Fibroblast of lung (primary cell): ENCODE measurements around the gene CFAP119. TPM values are rescaled to one million over a fixed set of nuclear protein-coding genes. Genes with fewer than 3 reads are reported as not detected.
"Not testable (repeated sequence)": the region's sequence is repeated elsewhere in the genome, so short reads cannot be mapped to it uniquely, and the experiment has no call there.

ENCODE experiments used
- DNase-seq, 2 donors: peaks; one replicate each; pipeline versions ENCODE4 v3.0.0 to v3.0.0-alpha.2; 2010; ENCODE audit warnings: low read depth in 2 of 2
- H2AFZ ChIP-seq: 2 replicates; pipeline ENCODE4 v1.5.1; 2012; ENCODE audit warnings: low read length, control low read depth, inconsistent platforms
- H3K27ac ChIP-seq: 2 replicates; pipeline ENCODE4 v1.5.1; 2011; ENCODE audit warnings: low read length, control low read depth; ENCODE audit not compliant: insufficient read depth
- H3K27me3 ChIP-seq: 2 replicates; pipeline ENCODE4 v1.5.1; 2011; ENCODE audit warnings: mild to moderate bottlenecking, low read length; ENCODE audit not compliant: control insufficient read depth, insufficient read depth
- H3K36me3 ChIP-seq: 2 replicates; pipeline ENCODE4 v1.5.1; 2011; ENCODE audit warnings: low read length; ENCODE audit not compliant: control insufficient read depth, insufficient read depth
- H3K4me1 ChIP-seq: 2 replicates; pipeline ENCODE4 v1.5.1; 2011; ENCODE audit warnings: low read length; ENCODE audit not compliant: control insufficient read depth, insufficient read depth; ENCODE audit errors: extremely low read depth
- H3K4me2 ChIP-seq: 2 replicates; pipeline ENCODE4 v1.5.1; 2011; ENCODE audit warnings: low read length, control low read depth; ENCODE audit not compliant: insufficient read depth; ENCODE audit errors: extremely low read depth
- H3K4me3 ChIP-seq, 4 experiments: fragments of 200-600 bp in 1 of 4; sonication (generic) in 1 of 4; replicated peaks in 1 of 4; 2 replicates each; pipeline ENCODE4 v1.5.1; 2011 to 2016; ENCODE audit warnings: low read length in 4 of 4, low read depth in 3 of 4, mild to moderate bottlenecking in 3 of 4, control low read depth in 2 of 4, inconsistent platforms in 1 of 4, mixed read lengths in 1 of 4; ENCODE audit not compliant: insufficient read depth in 1 of 4; ENCODE audit errors: control extremely low read depth in 1 of 4
- H3K79me2 ChIP-seq: 2 replicates; pipeline ENCODE4 v1.5.1; 2012; ENCODE audit warnings: mild to moderate bottlenecking, low read length, inconsistent platforms; ENCODE audit not compliant: control insufficient read depth, insufficient read depth
- H3K9ac ChIP-seq: 2 replicates; pipeline ENCODE4 v1.5.1; 2011; ENCODE audit warnings: mild to moderate bottlenecking, low read length, control low read depth; ENCODE audit not compliant: insufficient read depth
- H3K9me3 ChIP-seq: 2 replicates; pipeline ENCODE4 v1.5.1; 2012; ENCODE audit warnings: low read depth, low read length; ENCODE audit not compliant: control insufficient read depth, insufficient read depth
- H4K20me1 ChIP-seq: 2 replicates; pipeline ENCODE4 v1.5.1; 2011; ENCODE audit warnings: low read length; ENCODE audit not compliant: control insufficient read depth, insufficient read depth; ENCODE audit errors: extremely low read depth
- EZH2 ChIP-seq: IDR thresholded peaks from 2 replicates; pipeline ENCODE4 v1.5.1; 2012; ENCODE audit warnings: low read length, control low read depth, mild to moderate bottlenecking; ENCODE audit errors: missing control alignments
- polyA minus RNA-seq: library from RNA; depleted of rRNA, polyadenylated mRNA; stranded (reverse); fragments of >200 nt; gene quantifications from 2 replicates; pipeline ENCODE4 v1.2.3, GENCODE V29; 2011; ENCODE audit warnings: low replicate concordance
- polyA plus RNA-seq, 2 donors: library from polyadenylated mRNA; depleted of rRNA in 1 of 2; stranded (reverse) in 1 of 2; unstranded in 1 of 2; fragments of >200 nt; gene quantifications; 2 replicates each; pipeline ENCODE4 v1.2.1, GENCODE V29; 2011 to 2012; ENCODE audit warnings: missing spikeins in 1 of 2
- total RNA-seq: library from RNA; depleted of rRNA; stranded (reverse); fragments of >200 nt; gene quantifications from 2 replicates; pipeline ENCODE4 v1.2.1, GENCODE V29; 2014
- TF ChIP-seq, protein P1 (sequence below), 2 donors: IDR thresholded peaks in 1 of 2; conservative IDR thresholded peaks in 1 of 2; 1 replicate in 1 of 2; 2 replicates in 1 of 2; pipeline ENCODE4 v1.5.1; 2011 to 2012; ENCODE audit warnings: low read length in 2 of 2, control low read depth in 1 of 2, inconsistent platforms in 1 of 2, low read depth in 1 of 2, mild to moderate bottlenecking in 1 of 2

CFAP119 gene
- total RNA-seq (0.77 and 1.3 TPM in 2 replicates), polyA plus RNA-seq (1.5 and 2.0 TPM in 2 replicates), polyA minus RNA-seq (0.39 and 4.0 TPM in 2 replicates)
- 2.4 and 3.7 TPM in 2 replicates for polyA plus RNA-seq (2012)

- Histone ChIP-seq H3K4me1 (peaks cover 14% of the 10 kb centered on the region), H3K79me2 (peaks cover 26% of the 10 kb centered on the region), H3K36me3 (peaks cover 35% of the 10 kb centered on the region), H3K9ac (peak within 1 kb of the TSS; percentile 87), H3K27ac (peak within 1 kb of the TSS; percentile 92), H3K27me3 (no peaks in the 10 kb centered on the region), H3K4me3 (peak within 1 kb of the TSS; percentile 84 to 95 (median 90)), H4K20me1 (no peaks in the 10 kb centered on the region), H3K4me2 (peak within 1 kb of the TSS; percentile 98), H3K9me3 (no peaks in the 10 kb centered on the region), H2AFZ (peak within 1 kb of the TSS; percentile 97)
- DNase-seq, result peak; percentile 96 to 98
- TF ChIP-seq, protein P1, sequence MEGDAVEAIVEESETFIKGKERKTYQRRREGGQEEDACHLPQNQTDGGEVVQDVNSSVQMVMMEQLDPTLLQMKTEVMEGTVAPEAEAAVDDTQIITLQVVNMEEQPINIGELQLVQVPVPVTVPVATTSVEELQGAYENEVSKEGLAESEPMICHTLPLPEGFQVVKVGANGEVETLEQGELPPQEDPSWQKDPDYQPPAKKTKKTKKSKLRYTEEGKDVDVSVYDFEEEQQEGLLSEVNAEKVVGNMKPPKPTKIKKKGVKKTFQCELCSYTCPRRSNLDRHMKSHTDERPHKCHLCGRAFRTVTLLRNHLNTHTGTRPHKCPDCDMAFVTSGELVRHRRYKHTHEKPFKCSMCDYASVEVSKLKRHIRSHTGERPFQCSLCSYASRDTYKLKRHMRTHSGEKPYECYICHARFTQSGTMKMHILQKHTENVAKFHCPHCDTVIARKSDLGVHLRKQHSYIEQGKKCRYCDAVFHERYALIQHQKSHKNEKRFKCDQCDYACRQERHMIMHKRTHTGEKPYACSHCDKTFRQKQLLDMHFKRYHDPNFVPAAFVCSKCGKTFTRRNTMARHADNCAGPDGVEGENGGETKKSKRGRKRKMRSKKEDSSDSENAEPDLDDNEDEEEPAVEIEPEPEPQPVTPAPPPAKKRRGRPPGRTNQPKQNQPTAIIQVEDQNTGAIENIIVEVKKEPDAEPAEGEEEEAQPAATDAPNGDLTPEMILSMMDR (conservative IDR thresholded peaks at IDR 0.05 in 1 of 2, IDR thresholded peaks at IDR 0.05 in 1 of 2; ENCODE audit: low read depth in 1 of 2, low read length in 2 of 2), result peak in 1 of 2 donors; percentile 9
- TF ChIP-seq EZH2, result no peak
These were observed at the start of gene CFAP119, which contains the start of gene RNF40 for GRCh38 chr16:30761928-30762902. Gene CFAP119 (minus strand): TSS chr16:30762062. CDS start chr16:30761748, 314 bp downstream. Gene RNF40 (plus strand): TSS chr16:30762322. CDS start chr16:30762546, 224 bp downstream.

DNA sequence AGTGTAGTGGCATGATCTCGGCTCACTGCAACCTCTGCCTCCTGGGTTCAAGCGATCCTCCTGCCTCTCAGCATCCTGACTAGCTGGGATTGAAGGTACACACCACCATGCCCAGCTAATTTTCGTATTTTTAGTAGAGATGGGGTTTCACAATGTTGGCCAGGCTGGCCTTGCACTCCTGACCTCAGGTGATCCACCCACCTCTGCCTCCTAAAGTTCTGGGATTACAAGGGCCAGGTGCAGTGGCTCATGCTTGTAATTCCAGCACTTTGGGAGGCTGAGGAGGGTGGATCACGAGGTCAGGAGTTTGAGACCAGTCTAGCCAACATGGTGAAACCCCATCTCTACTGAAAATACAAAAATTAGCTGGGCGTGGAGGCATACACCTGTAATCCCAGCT is 47.8 kb upstream of the CFAP119 start:
- DNase-seq, H3K4me3 ChIP-seq, H3K9ac ChIP-seq, H3K27me3 ChIP-seq, H3K27ac ChIP-seq, H3K79me2 ChIP-seq, H2AFZ ChIP-seq, H3K36me3 ChIP-seq, H3K4me1 ChIP-seq, H3K4me2 ChIP-seq, H3K9me3 ChIP-seq, H4K20me1 ChIP-seq: not testable (repeated sequence)

DNA sequence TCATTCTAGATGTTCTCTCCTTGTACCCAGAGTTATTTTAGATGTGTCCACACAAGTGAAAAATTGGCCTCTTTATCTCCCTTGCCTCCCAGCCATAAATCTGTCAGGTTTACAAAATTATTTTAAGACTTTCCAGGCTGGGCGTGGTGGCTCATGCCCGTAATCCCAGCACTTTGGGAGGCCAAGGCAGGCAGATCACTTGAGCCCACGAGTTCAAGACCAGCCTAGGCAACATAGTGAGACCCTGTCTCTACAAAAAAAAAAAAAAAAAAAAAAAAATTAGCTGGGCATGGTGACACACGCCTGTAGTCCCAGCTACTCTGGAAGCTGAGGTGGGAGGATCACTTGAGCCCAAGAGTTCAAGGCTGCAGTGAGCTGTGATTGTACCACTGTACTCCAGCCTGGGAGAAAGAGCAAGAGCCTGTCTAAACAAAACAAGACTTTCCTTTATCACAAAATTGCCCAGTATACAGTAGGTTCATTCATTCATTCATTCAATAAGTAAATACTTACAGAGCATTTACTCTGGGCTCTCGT is 47.1 kb upstream of the CFAP119 start:
- not testable (repeated sequence) for H3K4me2 ChIP-seq, H3K27ac ChIP-seq, H3K9me3 ChIP-seq, H3K27me3 ChIP-seq, DNase-seq, H3K9ac ChIP-seq, H3K79me2 ChIP-seq, H2AFZ ChIP-seq, H3K4me1 ChIP-seq, H3K4me3 ChIP-seq, H3K36me3 ChIP-seq, H4K20me1 ChIP-seq
